ENCODE results near the gene FUZ. TPM values are rescaled to one million over a fixed set of nuclear protein-coding genes. Genes with fewer than 3 reads are reported as not detected.
"Not testable (repeated sequence)": the region's sequence is repeated elsewhere in the genome, so short reads cannot be mapped to it uniquely, and the experiment has no call there.

Gene FUZ
- total and polyA plus RNA-seq, 10 donors: 10.7 to 22.1 (median 16.8) TPM

DNA sequence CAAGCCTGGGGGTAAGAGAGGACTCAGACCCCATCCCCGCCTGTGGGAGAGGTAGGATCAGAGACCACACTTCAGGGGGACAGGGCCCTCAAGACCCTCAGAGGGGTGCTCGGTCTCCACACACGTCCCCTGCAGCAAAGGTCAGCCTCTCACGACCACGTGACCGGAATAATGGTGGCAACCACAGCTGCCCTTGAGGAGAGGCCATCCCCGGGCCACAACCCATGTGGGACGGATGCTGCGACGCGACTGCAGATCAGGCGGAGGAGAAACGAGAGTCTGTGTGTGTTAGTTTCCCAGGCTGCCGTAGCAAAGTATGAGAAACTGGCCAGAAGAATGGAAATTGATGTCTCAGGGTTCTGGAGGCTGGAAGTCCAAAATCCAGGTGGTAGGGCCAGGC is 13.9 kb upstream of the FUZ start:
- DNase-seq: no peak
- intact Hi-C loops (cut with DNase I; ENCODE audit: low total_unique reads): no loop called here
- Histone ChIP-seq H3K27ac (peak overlapping the region in 4 of 8 donors; percentile 15 to 63 (median 46)), H3K36me3 (peaks cover 0 to 92% (median 54%) of the 10 kb centered on the region in 6 donors), H3K9me3 (no peaks in the 10 kb centered on the region), H3K4me3 (no peak overlapping the region), H3K27me3 (replicated peaks in 1 of 7) (no peaks in the 10 kb centered on the region), H3K4me1 (peaks cover 0 to 61% (median 8%) of the 10 kb centered on the region in 6 donors)
- TF ChIP-seq, protein P1, sequence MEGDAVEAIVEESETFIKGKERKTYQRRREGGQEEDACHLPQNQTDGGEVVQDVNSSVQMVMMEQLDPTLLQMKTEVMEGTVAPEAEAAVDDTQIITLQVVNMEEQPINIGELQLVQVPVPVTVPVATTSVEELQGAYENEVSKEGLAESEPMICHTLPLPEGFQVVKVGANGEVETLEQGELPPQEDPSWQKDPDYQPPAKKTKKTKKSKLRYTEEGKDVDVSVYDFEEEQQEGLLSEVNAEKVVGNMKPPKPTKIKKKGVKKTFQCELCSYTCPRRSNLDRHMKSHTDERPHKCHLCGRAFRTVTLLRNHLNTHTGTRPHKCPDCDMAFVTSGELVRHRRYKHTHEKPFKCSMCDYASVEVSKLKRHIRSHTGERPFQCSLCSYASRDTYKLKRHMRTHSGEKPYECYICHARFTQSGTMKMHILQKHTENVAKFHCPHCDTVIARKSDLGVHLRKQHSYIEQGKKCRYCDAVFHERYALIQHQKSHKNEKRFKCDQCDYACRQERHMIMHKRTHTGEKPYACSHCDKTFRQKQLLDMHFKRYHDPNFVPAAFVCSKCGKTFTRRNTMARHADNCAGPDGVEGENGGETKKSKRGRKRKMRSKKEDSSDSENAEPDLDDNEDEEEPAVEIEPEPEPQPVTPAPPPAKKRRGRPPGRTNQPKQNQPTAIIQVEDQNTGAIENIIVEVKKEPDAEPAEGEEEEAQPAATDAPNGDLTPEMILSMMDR (IDR thresholded peaks at IDR 0.05 in 8 of 11, conservative IDR thresholded peaks at IDR 0.05 in 3 of 11): no peak
- no peak for TF ChIP-seq POLR2AphosphoS5 (IDR thresholded peaks at IDR 0.05)
- TF ChIP-seq POLR2A (IDR thresholded peaks at IDR 0.05): no peak
- WGBS, 5 donors: 88 to 95% (median 93%) methylated on average over 14 of the region's 14 CpGs

DNA sequence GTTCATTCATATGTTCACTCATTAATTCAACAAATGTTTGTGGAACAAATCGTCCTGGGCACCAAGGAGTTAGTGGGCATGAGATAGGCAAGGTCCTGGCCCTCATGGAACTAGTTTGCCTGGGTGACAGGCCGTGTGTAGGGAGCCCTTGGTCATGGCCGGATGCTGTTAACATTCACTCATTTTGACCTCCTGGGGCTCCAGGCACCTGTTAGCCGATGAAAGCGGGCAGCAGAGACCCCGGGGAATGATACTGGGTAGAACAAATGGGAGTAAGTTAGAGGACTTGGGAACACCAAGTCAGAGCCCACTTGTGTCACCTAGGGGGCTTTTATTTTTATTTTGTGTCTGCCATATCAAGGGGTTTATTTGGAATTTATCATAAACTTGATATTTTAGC is 11.6 kb upstream of the FUZ start:
- WGBS, 5 donors: 82 to 95% (median 91%) methylated on average over 6 of the region's 6 CpGs
- Histone ChIP-seq H3K4me3 (no peak overlapping the region), H3K27me3 (replicated peaks in 1 of 7) (no peaks in the 10 kb centered on the region), H3K9me3 (no peaks in the 10 kb centered on the region), H3K4me1 (peaks cover 0 to 60% (median 13%) of the 10 kb centered on the region in 6 donors), H3K27ac (no peak overlapping the region), H3K36me3 (peaks cover 0 to 86% (median 36%) of the 10 kb centered on the region in 6 donors)
- intact Hi-C loops (cut with DNase I; ENCODE audit: low total_unique reads): no loop called here
- DNase-seq: no peak
- TF ChIP-seq POLR2AphosphoS5 (IDR thresholded peaks at IDR 0.05) (no peak), POLR2A (IDR thresholded peaks at IDR 0.05) (no peak)
- TF ChIP-seq, protein P1 (IDR thresholded peaks at IDR 0.05 in 8 of 11, conservative IDR thresholded peaks at IDR 0.05 in 3 of 11): no peak

DNA sequence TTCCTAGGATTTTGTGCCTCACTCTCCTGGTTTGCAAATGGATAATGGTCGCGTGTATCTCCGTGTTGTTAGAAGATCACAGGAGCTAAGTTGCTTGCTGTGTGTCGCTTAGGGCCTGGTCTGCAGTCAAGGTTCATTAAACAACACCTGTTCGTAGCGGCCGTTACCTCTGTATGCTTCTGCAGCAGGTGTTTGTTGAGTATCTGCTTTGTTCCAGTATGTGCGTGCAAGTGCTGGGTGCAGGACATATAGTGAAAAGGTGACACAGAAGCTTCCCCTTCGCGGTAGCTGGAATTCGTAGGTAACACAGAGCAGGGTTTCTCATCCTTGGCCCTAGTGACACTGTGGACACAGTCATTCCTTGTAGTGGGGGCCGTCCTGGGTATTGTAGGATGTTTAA is 10.4 kb upstream of the FUZ start:
- no peak overlapping the region for H3K4me3 ChIP-seq
- peaks cover 0 to 74% (median 25%) of the 10 kb centered on the region in 6 donors for H3K36me3 ChIP-seq
- no peak for TF ChIP-seq POLR2A (IDR thresholded peaks at IDR 0.05)
- TF ChIP-seq, protein P1 (IDR thresholded peaks at IDR 0.05 in 8 of 11, conservative IDR thresholded peaks at IDR 0.05 in 3 of 11): no peak
- TF ChIP-seq POLR2AphosphoS5 (IDR thresholded peaks at IDR 0.05): no peak
- no peaks in the 10 kb centered on the region for H3K27me3 ChIP-seq (replicated peaks in 1 of 7)
- intact Hi-C loops (cut with DNase I; ENCODE audit: low total_unique reads): no loop called here
- H3K9me3 ChIP-seq: no peaks in the 10 kb centered on the region
- 83 to 94% (median 85%) methylated on average over 12 of the region's 12 CpGs for WGBS, 5 donors
- DNase-seq: no peak
- no peak overlapping the region for H3K27ac ChIP-seq
- peaks cover 8 to 72% (median 23%) of the 10 kb centered on the region in 6 donors for H3K4me1 ChIP-seq

DNA sequence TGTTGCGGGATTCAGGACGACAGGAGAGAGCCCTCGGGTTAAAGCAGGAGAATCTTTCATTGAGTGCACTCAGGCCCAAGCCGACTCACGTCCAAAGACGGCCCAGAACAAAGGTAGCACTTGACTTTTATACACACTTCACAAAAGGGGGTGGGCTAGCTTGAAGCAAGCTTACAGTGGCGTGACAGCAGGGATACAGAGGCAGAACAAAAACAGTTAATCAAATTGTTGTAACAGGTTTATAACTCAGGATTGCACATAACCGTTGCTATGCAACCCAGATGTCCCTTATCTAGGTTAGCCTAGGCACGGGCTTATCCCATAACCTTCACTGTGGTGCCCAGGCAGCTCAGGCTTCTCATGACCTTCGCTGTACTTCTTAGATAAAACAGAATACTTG is 7.0 kb upstream of the FUZ start:
- TF ChIP-seq POLR2AphosphoS5 (IDR thresholded peaks at IDR 0.05) (no peak), POLR2A (IDR thresholded peaks at IDR 0.05) (no peak)
- TF ChIP-seq, protein P1 (IDR thresholded peaks at IDR 0.05 in 8 of 11, conservative IDR thresholded peaks at IDR 0.05 in 3 of 11): no peak
- H3K36me3 ChIP-seq: peaks cover 0 to 43% (median 21%) of the 10 kb centered on the region in 6 donors
- 87 to 95% (median 90%) methylated on average over 10 of the region's 10 CpGs for WGBS, 5 donors
- H3K4me1 ChIP-seq: peaks cover 8 to 67% (median 28%) of the 10 kb centered on the region in 6 donors
- no peak for DNase-seq
- peak overlapping the region in 1 of 8 donors; percentile 10 for H3K27ac ChIP-seq
- H3K9me3 ChIP-seq: no peaks in the 10 kb centered on the region
- intact Hi-C loops (cut with DNase I; ENCODE audit: low total_unique reads): no loop called here
- H3K27me3 ChIP-seq (replicated peaks in 1 of 7): no peaks in the 10 kb centered on the region
- no peak overlapping the region for H3K4me3 ChIP-seq

DNA sequence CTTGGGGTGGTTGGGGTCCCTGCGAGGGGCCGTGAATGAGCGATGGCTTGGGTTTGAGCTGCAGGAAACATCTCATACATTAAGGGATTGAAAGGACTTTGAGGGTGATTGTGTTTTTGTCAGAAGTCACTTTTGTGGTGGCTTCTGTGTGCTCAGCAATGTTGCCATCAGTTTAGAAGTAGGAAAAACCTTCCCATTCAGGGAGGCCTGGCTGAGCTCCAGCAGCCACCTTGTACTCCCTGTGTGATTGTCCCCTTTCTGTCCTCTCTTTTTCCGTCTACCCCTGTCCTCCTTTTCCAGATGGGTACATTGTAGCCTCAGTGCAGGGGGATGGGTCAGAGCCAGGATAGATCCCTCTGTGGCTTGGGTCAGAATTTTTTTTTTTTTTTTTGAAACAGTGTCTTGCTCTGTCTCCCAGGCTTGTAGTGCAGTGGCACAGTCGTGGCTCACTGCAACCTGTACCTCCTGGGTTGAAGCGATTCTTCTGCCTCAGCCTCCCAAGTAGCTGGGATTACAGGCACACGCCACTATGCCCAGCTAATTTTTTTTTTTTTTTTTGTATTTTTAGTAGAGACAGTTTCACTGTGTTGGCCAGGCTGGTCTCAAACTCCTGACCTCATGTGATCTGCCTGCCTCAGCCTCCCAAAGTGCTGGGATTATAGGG is 6.5 kb upstream of the FUZ start:
- peak overlapping the region in 6 of 8 donors; percentile 90 to 99 (median 94) for H3K4me3 ChIP-seq
- H3K27ac ChIP-seq: peak overlapping the region in 1 of 8 donors; percentile 99

More for the DNA sequence above, 6.5 kb upstream of the FUZ start:
- peaks cover 0 to 39% (median 20%) of the 10 kb centered on the region in 6 donors for H3K36me3 ChIP-seq
- WGBS, 5 donors: 88 to 95% (median 89%) methylated on average over 7 of the region's 7 CpGs
- intact Hi-C loops (cut with DNase I; ENCODE audit: low total_unique reads); H3K27me3 ChIP-seq (replicated peaks in 1 of 7); DNase-seq; H3K9me3 ChIP-seq: not testable (repeated sequence)
- H3K4me1 ChIP-seq: peaks cover 8 to 62% (median 28%) of the 10 kb centered on the region in 6 donors
